Smooth muscle cell of the brain vasculature (primary cell): Measurements from ENCODE around the gene FBN2.
"Not testable (repeated sequence)": the region's sequence is repeated elsewhere in the genome, so short reads cannot be mapped to it uniquely, and the experiment has no call there.

Experiments
- DNase-seq: peaks from one replicate; pipeline ENCODE4 v3.0.0-alpha.2; 2012; ENCODE audit warnings: low read depth, low spot score

Gene FBN2

DNA sequence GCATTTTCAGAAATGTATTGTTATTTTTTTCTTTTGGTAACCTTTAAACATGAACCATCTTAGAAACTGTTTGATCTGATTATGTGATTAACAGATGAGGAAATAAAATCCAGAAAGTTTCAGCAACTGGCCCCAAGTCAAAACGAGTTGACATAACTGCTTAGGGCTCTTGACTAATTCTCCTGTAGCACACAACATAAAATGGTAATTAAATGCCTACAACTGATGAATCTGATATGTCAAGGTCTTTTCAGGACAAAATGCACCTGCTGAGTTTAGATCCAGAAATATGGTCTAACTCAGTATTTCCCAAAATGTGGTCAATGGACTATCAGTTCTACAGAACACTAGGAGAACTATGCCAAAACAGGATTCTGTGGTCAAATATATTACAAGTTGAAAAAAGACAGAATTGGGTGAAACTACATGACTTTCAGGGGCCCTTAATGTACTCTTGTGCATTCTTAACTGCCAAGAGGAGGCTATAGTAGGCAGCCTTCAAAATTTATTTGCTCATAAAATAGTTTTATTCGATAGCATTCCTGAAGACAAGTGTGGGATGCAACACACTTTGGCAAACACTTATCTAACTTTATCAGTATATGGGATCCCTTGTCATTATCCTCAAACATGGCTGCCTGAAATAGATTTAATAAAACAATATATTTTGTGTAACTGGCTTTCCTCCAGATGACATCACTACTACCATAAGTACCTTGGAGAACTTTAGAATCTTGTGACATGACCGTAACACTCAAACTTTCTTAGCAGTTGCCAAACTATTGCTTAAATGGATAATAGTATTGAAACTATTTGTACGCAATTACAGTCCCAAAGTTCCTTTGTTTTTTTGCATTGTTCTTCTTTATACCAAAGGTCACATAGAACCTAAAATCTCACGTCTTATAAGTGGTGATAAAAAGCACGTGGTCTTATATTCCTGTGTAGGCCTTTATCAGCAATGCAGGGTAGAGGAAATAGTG is 59.4 kb downstream of the FBN2 start:
- DNase-seq = no peak

GRCh38 chr5:128477944-128478343 is 60.1 kb downstream of the FBN2 start:
- DNase-seq = no peak

GRCh38 chr5:128475693-128476092 is 62.4 kb downstream of the FBN2 start:
- no peak for DNase-seq

GRCh38 chr5:128472919-128473318 is 65.1 kb downstream of the FBN2 start:
- DNase-seq = no peak

DNA sequence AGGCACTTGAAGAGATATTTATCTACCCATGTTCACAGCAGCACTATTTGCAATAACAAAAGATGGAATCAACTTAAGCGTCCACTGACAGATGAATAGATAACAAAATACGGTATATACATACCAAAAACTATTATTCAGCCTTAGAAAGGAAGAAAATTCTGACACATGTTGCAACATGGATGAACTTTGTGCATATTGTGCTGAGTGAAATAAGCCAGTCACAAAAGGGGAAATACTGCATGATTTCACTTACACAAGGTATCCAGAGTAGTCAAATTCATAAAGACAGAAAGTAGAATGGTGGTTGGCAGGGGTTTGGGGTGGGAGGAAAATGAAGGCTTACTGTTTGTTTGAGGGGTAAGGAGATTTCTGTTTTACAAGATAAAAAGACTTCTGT is 66.0 kb downstream of the FBN2 start:
- DNase-seq = no peak

- no peak for DNase-seq
Measured at GRCh38 chr5:128470663-128471062, 67.4 kb downstream of the FBN2 start.

GRCh38 chr5:128469912-128470311 is 68.1 kb downstream of the FBN2 start:
- DNase-seq = no peak

DNA sequence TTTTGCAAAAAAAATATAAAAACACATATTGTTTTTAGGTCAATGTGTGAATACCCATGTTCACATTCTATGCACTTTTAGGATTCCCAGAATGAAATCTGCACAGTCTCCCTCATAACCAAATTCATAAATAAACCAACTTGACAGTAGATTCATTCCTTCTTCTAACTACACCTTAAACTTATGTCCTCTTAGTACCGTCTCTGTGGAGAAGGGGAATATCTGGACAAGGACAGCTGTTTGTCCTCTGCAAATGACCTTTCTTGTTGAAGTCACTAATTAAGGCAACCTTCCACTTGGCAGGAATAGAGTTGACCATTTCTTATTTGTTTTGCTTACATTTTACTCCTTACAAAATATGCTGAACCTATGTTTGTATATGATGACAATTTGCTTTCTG is 71.1 kb downstream of the FBN2 start:
- DNase-seq = no peak

GRCh38 chr5:128466554-128466953 is 71.5 kb downstream of the FBN2 start:
- DNase-seq = no peak

DNA sequence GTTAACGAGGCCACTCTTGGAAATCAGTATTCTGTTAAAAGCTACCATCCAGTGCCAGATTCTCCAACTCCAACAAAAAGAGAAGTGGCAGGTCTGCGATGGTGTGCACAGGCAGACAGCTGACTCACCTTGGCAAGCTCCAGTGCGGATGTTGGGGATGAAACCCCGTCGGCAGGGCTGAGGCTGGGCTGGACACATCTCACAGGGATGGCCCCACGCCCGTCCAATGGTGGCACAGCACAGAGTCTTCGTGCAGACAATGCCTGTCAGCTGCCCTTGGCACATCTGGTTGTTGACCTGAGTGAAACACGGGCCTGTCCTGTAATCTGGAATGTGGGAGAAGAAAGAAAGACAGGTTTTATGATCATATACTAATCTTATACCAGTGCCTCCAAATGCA is 73.4 kb downstream of the FBN2 start:
- DNase-seq = no peak

DNA sequence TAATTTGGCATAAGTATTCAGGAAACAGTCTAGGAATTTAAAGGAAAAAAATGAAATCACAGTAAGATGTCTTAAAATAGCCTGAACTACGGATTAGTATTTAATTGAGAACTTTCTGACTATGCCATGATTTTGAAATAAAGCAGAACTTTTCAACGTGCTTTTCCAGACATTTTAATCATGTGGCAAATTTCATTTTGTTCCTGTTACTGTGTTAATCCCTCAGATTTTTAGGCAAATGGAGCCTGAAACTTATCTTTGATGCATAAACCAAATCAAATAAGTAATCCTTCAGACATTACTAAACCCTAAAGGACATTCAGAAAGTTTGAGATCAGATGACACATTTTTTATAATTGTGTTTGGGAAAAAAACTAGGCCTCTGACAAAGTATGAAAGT is 75.7 kb downstream of the FBN2 start:
- no peak for DNase-seq

DNA sequence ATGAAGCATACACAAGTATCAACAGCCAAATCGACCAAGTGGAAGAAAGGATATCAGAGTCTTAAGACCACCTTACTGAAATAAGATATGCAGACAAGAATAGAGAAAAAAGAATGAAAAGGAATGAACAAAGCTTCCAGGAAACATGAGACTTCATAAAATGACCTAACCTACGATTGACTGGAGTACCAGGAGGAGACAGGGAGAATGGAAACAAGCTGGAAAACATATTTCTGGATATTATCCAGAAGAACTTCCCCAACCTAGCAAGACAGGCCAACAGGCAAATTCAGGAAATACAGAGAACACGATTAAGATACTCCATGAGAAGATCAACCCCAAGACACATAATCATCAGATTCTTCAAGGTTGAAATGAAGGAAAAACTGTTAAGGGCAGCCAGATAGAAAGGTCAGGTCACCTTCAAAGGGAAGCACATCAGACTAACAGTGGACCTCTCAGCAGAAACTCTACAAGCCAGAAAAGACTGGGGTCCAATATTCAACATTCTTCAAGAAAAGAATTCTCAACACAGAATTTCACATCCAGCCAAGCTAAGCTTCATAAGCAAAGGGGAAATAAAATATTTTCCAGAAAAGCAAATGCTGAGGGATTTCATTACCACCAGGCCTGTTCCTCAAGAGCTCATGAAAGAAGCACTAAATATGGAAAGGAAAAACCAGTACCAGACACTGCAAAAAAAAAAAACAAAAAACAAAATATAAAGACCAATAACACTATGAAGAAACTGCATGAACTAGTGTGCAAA is 80.7 kb downstream of the FBN2 start:
- not testable (repeated sequence) for DNase-seq

DNA sequence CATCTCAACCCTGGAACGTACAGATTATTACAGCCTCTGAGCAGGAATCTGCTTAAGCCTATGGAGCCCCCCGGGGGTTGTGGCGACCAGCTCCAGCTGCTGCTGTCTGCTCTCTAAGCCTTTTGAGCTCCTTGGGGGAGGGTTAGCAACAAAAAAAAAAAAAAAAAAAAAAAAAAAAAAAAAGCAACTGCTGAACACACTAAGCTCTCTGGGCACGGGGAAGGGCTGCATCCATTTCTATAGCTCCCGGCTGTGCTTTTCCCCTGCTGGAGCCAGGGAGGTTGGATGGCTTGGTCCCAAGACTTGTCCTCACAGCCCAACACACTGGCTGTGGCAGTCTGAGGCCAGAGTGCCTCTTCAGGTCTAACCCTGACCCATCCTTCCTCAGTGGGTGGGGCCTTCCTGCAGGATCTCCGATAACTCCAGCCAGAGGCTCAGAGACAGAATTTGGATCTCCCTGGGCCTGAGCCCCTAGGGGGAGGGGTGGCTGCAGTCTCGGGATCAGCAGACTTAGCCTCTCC is 82.1 kb downstream of the FBN2 start:
- DNase-seq = no peak

DNA sequence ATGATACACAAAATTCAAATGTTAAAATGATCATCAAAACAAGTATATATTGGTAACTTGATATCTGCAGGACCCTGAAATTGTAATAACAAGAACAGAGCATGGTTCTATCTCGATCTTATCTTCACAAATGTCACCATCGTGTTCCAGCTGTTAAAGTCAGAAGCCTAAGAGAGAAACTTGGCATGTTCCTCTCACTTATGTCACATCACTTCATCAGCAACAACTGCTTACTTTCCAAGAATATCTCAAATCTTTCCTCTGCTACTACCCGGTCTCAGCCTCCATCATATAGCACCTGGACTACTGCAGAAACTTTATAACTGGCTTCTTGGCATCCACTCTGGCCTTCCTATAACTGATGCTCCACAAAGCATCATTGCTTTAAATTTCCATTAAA is 84.9 kb downstream of the FBN2 start:
- DNase-seq = no peak

DNA sequence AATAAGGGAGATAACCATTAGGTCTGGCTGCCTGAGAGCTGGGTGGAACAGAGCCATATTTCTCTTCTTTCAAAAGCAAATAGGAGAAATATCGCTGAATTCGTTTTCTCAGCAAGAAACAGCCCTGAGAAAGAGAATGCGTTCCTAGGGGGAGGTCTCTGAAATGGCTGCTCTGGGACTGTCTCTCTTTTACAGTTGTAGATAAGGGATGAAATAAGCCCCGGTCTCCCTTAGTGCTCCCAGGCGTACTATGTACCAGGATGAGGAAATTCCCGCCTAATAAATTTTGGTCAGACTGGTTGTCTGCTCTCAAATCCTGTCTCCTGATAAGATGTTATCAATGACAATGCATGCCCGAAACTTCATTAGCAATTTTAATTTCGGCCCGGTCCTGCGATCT is 90.8 kb downstream of the FBN2 start:
- DNase-seq = not testable (repeated sequence)

DNA sequence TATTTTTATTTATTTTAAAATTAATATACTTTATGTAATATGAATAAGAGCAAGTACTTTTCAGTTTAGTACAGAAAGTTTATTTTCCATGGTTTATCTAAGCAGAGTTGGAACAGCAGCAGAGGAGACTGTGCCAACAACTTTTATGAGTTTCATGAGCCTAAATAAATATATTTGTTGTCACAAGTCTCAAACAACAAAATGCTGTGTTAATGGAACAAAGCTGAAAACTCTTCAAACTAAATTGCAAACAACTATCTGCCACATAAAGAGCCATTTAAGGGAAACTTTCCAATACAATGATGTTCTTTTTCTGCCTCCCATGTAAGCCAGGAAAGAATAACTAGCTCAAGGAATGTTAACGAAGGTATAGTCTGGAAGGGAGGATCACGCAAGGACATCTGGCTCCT is 96.1 kb downstream of the FBN2 start:
- DNase-seq = no peak

GRCh38 chr5:128441165-128441564 is 96.9 kb downstream of the FBN2 start:
- no peak for DNase-seq

- peak; percentile 37 for DNase-seq
Measured at GRCh38 chr5:128436749-128437188, 101.3 kb downstream of the FBN2 start.

DNA sequence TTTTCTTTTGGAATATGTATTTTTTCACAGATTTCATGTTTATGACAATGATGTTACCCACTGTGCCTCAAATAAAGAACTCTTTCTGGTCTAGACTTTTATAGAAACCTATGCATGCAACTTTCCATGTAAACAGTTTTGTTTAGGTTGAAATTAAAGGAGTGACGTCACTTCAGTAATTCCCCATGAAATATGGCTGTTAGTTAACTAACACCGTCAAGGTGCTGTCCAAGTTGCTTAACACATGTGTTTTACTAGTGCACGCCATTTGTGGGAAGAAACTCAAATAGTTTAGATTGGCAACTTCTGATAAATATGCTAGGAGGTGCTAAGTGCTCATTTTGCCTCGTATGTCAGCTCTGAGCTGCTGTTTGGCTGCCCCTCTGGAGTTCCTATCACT is 102.2 kb downstream of the FBN2 start:
- DNase-seq = no peak

DNA sequence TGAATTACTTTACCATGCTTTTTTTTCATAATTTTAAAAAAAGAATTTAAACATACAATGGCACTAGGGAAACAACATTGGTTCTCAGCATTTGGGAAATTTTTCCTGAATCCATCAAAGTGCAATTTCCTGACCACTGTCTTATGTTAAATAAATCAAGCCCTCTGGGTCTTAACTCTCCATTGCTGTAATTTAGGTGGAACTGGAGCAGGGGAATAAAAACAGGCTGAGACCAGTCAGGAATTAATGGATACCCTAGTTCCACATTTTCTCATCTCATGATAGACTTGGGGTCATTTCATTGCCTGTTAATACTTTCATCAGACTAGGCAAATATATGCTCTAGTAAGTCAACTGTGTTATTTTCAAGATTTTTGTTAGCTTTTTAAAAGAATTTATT is 103.1 kb downstream of the FBN2 start:
- no peak for DNase-seq

GRCh38 chr5:128432913-128433440 is 105.1 kb downstream of the FBN2 start:
- DNase-seq = no peak

DNA sequence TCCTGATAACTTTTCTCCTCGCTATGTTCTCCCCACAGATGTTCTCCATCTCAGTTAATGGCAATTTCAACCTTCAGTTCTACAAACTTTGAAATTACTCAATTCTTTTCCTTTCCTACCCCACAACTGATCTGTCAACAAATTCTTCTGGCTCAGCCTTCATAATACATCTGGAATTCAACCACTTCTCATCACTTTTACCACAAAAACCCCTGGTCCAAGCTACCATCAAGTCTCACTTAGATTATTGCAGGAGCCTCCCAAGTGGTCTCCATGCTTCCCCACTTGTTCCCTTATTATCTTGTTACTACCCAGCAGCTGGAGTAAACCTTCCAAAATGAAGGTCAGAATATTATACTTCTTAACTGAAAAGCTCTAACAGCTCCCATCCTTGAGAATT is 110.1 kb downstream of the FBN2 start:
- no peak for DNase-seq
